ENCODE data around the gene CWH43.
"Not testable (repeated sequence)": the region's sequence is repeated elsewhere in the genome, so short reads cannot be mapped to it uniquely, and the experiment has no call there.

CWH43 gene

DNA sequence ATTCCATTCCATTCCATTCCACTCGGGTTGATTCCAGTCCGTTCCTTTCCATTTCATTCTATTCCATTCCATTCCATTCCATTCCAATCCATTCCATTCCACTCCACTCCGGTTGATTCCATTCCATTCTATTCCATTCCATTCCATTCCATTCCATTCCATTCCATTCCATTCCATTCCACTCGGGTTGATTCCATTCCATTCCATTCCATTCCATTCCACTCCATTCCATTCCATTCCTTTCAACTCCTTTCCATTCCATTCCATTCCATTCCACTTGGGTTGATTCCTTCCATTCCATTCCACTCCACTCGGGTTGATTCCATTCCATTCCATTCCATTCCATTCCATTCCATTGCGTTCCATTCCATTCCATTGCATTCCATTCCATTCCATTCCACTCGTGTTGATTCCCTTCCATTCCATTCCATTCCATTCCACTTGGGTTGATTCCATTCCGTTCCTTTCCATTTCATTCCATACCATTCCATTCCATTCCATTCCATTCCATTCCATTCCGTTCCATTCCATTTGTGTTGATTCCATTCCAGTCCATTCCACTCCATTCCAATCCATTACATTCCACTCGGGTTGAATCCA, 123.6 kb downstream of the CWH43 start:
- H3K4me3 ChIP-seq; H3K4me1 ChIP-seq; in situ Hi-C loops (cut with MboI; ENCODE audit: low sequenced_read_pairs); H3K9me3 ChIP-seq; DNase-seq (ENCODE audit: low spot score in 2 of 2); H3K36me3 ChIP-seq (replicated peaks); H3K27me3 ChIP-seq (ENCODE audit: low read depth): not testable (repeated sequence)

DNA sequence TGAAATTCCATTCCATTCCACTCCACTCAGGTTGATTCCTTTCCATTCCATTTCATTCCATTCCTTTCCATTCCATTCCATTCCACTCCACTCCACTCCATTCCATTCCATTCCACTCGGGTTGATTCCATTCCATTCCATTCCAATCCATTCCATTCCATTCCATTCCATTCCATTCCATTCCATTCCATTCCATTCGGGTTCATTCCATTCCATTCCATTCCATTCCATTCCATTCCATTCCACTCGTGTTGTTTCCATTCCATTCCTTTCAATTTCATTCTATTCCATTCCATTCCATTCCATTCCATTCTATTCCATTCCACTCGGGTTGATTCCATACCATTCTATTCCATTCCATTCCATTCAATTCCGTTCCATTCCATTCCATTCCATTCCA, 124.5 kb downstream of the CWH43 start:
- H3K4me1 ChIP-seq; H3K4me3 ChIP-seq; H3K27me3 ChIP-seq (ENCODE audit: low read depth); DNase-seq (ENCODE audit: low spot score in 2 of 2); in situ Hi-C loops (cut with MboI; ENCODE audit: low sequenced_read_pairs); H3K9me3 ChIP-seq; H3K36me3 ChIP-seq (replicated peaks): not testable (repeated sequence)

Data from HAP-1 (cell line).